ENCODE data around the gene LITAF.

DNA sequence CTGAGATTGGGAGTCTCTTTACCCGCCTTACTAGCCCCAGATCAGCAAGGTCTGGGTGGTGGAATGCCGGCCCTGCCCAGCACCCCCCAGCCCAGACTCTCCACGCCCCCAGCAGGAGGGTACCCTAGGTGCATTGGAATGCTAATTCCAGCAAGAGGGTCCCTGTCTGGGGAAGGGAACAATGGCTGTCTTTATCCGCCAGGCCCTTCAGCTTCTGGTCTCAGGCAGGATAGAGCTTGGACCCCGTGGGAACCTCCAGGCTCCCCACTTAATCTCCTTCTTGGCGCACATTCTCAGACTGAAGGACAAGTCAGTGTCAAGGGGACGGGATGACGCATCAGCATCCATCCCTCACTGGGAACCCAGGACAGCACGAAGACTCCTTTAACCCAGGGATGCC is 85.1 kb downstream of the LITAF start:
- TF ChIP-seq, protein P1, sequence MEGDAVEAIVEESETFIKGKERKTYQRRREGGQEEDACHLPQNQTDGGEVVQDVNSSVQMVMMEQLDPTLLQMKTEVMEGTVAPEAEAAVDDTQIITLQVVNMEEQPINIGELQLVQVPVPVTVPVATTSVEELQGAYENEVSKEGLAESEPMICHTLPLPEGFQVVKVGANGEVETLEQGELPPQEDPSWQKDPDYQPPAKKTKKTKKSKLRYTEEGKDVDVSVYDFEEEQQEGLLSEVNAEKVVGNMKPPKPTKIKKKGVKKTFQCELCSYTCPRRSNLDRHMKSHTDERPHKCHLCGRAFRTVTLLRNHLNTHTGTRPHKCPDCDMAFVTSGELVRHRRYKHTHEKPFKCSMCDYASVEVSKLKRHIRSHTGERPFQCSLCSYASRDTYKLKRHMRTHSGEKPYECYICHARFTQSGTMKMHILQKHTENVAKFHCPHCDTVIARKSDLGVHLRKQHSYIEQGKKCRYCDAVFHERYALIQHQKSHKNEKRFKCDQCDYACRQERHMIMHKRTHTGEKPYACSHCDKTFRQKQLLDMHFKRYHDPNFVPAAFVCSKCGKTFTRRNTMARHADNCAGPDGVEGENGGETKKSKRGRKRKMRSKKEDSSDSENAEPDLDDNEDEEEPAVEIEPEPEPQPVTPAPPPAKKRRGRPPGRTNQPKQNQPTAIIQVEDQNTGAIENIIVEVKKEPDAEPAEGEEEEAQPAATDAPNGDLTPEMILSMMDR (conservative IDR thresholded peaks at IDR 0.05) = no peak
- TF ChIP-seq EZH2 (IDR thresholded peaks at IDR 0.05; ENCODE audit: low read depth) = no peak
